DOHH2 (cell line): ENCODE results near the gene KSR1.

Experiments used
- H3F3A ChIP-seq: fragments of 200-600 bp; sonication (generic), shearing (Covaris generic); 2 replicates; pipeline ENCODE4 v1.6.0; 2016; ENCODE audit warnings: antibody characterized with exemption, mild to moderate bottlenecking; ENCODE audit not compliant: control insufficient read depth, insufficient read depth
- H3K27ac ChIP-seq: fragments of 200-600 bp; sonication (generic); 2 replicates; pipeline ENCODE4 v1.5.1; 2014; ENCODE audit warnings: low read depth, mild to moderate bottlenecking, low read length, moderate library complexity
- H3K27me3 ChIP-seq: fragments of 200-600 bp; sonication (generic); 2 replicates; pipeline ENCODE4 v1.6.1; 2014; ENCODE audit warnings: mild to moderate bottlenecking, low read length, mixed read lengths; ENCODE audit not compliant: control insufficient read depth
- H3K36me3 ChIP-seq: fragments of 200-600 bp; sonication (generic); 2 replicates; pipeline ENCODE4 v1.6.1; 2014; ENCODE audit warnings: mild to moderate bottlenecking, low read length, moderate library complexity, mixed read lengths; ENCODE audit not compliant: control insufficient read depth
- H3K4me1 ChIP-seq: fragments of 200-600 bp; sonication (generic); 2 replicates; pipeline ENCODE4 v1.6.1; 2014; ENCODE audit warnings: mild to moderate bottlenecking, low read length, mixed read lengths; ENCODE audit not compliant: control insufficient read depth
- H3K4me2 ChIP-seq: fragments of 200-600 bp; sonication (generic); 2 replicates; pipeline ENCODE4 v1.6.0; 2014; ENCODE audit warnings: mild to moderate bottlenecking, low read length, moderate library complexity
- H3K4me3 ChIP-seq: fragments of 200-600 bp; sonication (generic); 2 replicates; pipeline ENCODE4 v1.5.1; 2014; ENCODE audit warnings: mild to moderate bottlenecking, low read length, mixed read lengths
- H3K79me2 ChIP-seq: fragments of 200-600 bp; sonication (generic); 2 replicates; pipeline ENCODE4 v1.6.1; 2014; ENCODE audit warnings: mild to moderate bottlenecking, low read length, mixed read lengths; ENCODE audit not compliant: control insufficient read depth
- H3K9me2 ChIP-seq: fragments of 200-600 bp; sonication (generic); replicated peaks from 2 replicates; pipeline ENCODE4 v1.6.1; 2014; ENCODE audit warnings: mild to moderate bottlenecking, low read length, mixed read lengths; ENCODE audit not compliant: control insufficient read depth
- H3K9me3 ChIP-seq: fragments of 200-600 bp; sonication (generic); 2 replicates; pipeline ENCODE4 v1.6.1; 2014; ENCODE audit warnings: antibody characterized with exemption, low read length, mixed read lengths; ENCODE audit not compliant: control insufficient read depth, insufficient read depth
- H4K20me1 ChIP-seq: fragments of 200-600 bp; sonication (generic); 2 replicates; pipeline ENCODE4 v1.6.0; 2014; ENCODE audit warnings: low read depth, mild to moderate bottlenecking, antibody characterized with exemption, low read length, moderate library complexity; ENCODE audit not compliant: control insufficient read depth, insufficient read depth
- EZH2phosphoT487 ChIP-seq: fragments of 200-600 bp; sonication (generic); IDR thresholded peaks from 2 replicates; pipeline ENCODE4 v1.6.1; 2017; ENCODE audit warnings: borderline replicate concordance, mild to moderate bottlenecking, antibody characterized with exemption, low read length, moderate library complexity, mixed read lengths
- TF ChIP-seq, protein P1 (sequence below): fragments of 200-600 bp; sonication (generic); IDR thresholded peaks from one replicate; pipeline ENCODE4 v1.5.1; 2014; ENCODE audit warnings: antibody characterized with exemption, mild to moderate bottlenecking, low read depth, low read length; ENCODE audit not compliant: poor library complexity, severe bottlenecking

KSR1 gene

DNA sequence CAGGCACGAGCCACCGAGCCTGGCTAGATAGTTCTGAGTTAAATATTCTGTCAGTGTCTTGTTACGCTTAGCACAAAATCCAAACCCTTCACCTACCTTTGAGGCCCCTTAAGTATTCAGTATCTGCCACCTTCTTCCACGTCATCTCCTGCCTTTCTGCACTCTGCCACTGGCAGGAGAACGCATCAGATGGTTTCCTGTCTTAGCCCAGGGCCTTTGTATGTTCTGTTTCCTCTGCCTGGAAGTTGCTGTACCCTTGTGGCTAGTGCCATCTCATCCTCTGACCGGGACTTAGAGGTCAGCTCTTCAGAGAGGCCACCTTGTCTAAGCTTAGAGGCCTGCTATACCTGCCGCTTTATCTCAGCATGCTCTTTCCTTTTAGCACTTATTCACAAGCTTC, 107.3 kb downstream of the KSR1 start:
- Histone ChIP-seq H3K79me2 (no peaks in the 10 kb centered on the region), H3K4me1 (no peaks in the 10 kb centered on the region), H3K9me3 (no peaks in the 10 kb centered on the region), H3F3A (no peaks in the 10 kb centered on the region), H4K20me1 (no peaks in the 10 kb centered on the region), H3K4me2 (no peak overlapping the region), H3K27me3 (no peaks in the 10 kb centered on the region), H3K9me2 (no peaks in the 10 kb centered on the region), H3K27ac (no peak overlapping the region), H3K4me3 (no peak overlapping the region), H3K36me3 (no peaks in the 10 kb centered on the region)
- TF ChIP-seq, protein P1, sequence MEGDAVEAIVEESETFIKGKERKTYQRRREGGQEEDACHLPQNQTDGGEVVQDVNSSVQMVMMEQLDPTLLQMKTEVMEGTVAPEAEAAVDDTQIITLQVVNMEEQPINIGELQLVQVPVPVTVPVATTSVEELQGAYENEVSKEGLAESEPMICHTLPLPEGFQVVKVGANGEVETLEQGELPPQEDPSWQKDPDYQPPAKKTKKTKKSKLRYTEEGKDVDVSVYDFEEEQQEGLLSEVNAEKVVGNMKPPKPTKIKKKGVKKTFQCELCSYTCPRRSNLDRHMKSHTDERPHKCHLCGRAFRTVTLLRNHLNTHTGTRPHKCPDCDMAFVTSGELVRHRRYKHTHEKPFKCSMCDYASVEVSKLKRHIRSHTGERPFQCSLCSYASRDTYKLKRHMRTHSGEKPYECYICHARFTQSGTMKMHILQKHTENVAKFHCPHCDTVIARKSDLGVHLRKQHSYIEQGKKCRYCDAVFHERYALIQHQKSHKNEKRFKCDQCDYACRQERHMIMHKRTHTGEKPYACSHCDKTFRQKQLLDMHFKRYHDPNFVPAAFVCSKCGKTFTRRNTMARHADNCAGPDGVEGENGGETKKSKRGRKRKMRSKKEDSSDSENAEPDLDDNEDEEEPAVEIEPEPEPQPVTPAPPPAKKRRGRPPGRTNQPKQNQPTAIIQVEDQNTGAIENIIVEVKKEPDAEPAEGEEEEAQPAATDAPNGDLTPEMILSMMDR, result no peak
- no peak for TF ChIP-seq EZH2phosphoT487

DNA sequence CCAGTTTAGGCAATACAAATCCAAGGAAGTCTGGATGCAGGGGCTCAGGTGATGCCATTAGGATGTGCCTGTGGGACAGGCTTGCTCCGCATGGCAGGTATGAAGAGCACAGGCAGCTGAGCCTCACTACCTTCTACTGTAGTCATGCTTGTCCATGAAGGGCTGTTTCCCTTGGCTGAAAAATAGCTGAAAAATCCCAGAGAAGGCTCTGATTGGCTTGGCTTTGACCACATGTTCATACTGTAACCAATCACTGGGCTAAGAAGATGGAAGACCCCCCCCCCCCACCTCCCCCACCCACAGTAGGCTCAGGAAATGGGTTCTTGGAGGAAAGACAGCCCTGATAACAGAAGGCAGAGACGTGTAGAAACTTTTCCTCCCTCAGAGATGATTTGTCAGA, 108.2 kb downstream of the KSR1 start:
- Histone ChIP-seq H3K4me1 (no peaks in the 10 kb centered on the region), H3K27me3 (no peaks in the 10 kb centered on the region), H3K27ac (no peak overlapping the region), H3F3A (no peaks in the 10 kb centered on the region), H3K9me3 (no peaks in the 10 kb centered on the region), H3K4me2 (no peak overlapping the region), H3K9me2 (no peaks in the 10 kb centered on the region), H3K4me3 (no peak overlapping the region), H4K20me1 (no peaks in the 10 kb centered on the region), H3K36me3 (no peaks in the 10 kb centered on the region), H3K79me2 (no peaks in the 10 kb centered on the region)
- no peak for TF ChIP-seq EZH2phosphoT487
- TF ChIP-seq, protein P1, result no peak

DNA sequence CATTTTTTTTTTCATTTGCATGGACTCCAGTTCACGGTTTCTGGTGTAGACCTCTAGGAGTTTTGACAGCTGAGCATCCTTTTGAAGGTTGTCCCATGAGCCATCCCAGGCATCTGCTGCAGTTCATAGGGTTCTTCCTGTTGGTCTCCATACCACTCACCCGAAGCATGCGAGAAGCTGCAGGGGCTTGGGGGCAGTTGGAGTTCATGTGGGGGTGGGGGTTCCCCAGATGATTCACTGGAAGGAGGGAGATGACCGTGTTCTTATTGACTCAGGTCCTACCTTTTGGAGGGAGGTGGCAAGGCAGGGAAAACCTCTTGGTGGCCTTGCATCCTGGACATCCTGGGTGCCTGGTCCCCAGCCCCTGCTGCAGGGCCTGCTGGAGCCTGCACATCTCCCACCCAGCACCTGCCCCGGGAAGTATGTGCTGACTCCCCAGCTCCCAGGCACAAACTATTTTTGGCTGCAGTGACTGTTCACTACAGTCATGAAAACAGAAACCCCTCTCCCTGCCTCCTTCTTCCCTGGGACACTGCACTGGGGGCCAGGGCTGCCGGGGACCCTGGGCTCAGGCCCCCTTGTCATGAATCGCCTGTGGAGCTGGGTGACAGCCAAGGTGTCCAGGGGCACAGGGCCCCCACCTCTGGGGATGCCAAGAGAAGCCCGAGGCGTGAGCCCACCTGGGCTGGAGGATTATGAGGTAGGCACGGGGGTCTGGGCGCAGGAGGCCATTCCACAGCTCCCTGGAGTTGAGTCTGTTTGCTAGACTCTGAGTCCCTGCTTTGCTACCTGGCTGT, 109.8 kb downstream of the KSR1 start:
- Histone ChIP-seq H3K9me2 (no peaks in the 10 kb centered on the region), H3K4me2 (no peak overlapping the region), H3K4me3 (no peak overlapping the region), H3K9me3 (no peaks in the 10 kb centered on the region), H3K4me1 (no peaks in the 10 kb centered on the region), H4K20me1 (no peaks in the 10 kb centered on the region), H3K79me2 (no peaks in the 10 kb centered on the region), H3K27me3 (no peaks in the 10 kb centered on the region), H3K36me3 (no peaks in the 10 kb centered on the region), H3K27ac (no peak overlapping the region), H3F3A (no peaks in the 10 kb centered on the region)
- TF ChIP-seq, protein P1, result no peak
- TF ChIP-seq EZH2phosphoT487, result no peak
